Measurements from ENCODE around the gene LUZP1.

The LUZP1 gene

GRCh38 chr1:23114424-23115079 lies 54.1 kb downstream of the LUZP1 start:
- no peak for DNase-seq

DNA sequence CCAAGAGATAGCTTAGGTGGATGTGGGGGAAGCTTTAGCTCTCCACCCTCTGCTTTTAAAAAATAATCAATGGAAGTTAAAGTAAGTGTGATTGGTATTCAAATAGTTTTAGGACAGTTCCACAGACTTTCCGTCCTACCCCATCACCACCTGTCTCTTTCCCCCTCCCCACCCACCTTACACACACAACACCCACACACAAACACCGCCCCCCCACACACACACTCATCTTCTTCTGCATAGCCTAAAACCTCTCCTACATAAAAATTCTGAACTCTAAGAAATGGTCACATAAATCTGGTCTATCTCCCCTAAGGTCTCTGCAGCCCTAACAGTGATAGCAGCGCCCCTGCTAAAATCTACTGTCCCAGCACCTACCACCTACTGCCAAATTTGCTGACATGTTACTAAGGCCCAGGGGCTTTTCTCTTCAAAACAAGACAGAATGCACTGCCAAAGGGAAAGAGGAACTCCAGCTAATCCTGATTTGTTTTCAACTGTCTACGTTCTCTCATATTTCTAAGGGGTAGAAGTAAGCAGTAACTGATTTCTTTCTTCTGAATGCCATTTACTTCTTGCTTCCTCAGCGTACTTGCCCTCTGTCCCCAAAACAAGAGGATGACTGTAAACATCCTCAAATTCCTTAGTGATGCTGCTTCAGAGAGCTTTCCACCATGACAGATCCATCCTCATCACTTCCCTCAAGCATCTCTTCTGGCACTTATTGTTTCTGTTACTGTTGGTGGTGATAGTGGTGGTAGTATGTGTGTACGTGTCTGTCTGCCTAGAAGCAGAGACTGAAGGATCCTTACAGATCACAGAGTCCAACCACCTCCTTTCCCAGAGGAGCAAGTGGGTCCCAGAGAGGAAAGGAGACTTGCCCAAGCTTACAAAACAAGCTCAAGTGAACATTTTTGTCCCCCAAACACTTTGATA lies 56.8 kb downstream of the LUZP1 start:
- DNase-seq = no peak

DNA sequence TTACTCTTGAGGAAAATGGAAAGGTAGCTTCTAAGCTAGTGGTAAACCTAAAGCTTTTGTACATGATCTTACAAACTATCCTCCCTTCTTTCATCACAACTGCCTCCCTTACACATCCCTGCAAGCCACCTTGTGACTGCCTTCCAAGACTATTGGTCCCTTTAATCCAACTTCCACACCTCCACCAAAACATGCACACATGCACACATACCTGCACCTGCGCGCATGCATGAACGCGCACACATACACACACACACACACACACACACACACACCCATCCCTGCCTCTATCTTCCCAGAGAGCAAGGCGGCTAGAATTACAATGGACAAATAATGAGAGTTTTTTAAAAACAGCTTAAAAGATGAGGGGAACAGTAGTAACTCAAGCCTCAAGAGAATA lies 58.3 kb downstream of the LUZP1 start:
- no peak for DNase-seq

GRCh38 chr1:23108918-23109533 lies 59.6 kb downstream of the LUZP1 start:
- no peak for DNase-seq

DNA sequence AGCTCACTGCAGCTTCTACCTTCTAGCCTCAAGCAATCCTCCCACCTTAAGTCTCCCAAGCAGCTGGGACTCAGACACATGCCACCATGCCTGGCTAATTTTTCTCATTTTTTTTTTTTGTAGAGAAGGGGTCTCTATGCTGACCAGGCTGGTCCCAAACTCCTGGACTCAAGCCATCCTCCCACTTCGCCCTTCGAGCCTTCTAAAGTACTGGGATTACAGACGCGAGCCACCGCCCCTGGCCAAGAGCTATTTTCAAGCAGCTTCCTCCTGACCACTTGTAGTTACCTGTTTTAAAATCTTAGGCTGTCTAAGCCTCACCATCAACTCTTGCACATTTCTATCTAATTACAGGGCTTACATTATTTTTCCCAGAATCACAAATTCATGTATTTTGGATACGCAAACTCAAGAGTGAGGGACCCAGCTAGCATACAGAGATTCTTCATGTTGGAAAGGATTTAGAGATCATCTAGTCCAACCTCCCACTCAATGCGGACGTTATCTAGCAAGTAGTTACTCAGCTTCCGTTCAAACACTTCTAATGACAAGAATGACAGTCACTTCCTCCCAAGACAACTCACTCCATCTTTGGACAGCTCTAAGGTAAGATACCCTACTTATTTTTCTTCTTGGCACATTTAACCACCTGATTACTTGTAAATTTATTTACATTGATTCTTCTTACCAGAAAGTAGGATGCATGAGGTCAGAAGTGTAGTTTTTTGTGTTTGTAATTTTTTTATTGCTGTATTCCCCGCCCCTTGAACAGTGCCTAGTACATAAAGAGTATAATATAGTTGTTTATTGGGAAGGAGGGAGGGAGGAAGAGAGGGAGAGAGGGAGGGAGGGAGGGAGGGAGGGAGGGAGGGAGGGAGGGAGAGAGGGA lies 65.4 kb downstream of the LUZP1 start:
- DNase-seq = no peak

DNA sequence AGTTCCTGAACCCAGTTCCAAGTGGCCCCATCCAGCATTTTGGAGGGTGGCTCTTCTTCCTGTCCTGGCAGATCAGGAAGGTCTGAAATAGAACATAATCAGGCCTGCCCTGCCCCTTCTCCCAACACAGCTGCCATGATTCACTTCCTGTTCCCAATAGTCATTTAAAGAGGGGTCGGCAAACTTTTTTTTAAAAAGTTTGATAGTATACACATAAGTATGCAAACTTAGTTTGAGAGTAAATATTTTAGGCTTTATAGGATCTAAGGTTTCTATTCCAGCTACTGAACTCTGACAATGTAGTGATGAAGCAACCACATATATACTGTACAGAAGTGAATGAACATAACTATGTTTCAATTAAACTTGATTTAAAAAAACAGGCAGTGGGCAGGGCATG lies 66.4 kb downstream of the LUZP1 start:
- no peak for DNase-seq

GRCh38 chr1:23101887-23102286 lies 66.8 kb downstream of the LUZP1 start:
- DNase-seq = no peak

DNA sequence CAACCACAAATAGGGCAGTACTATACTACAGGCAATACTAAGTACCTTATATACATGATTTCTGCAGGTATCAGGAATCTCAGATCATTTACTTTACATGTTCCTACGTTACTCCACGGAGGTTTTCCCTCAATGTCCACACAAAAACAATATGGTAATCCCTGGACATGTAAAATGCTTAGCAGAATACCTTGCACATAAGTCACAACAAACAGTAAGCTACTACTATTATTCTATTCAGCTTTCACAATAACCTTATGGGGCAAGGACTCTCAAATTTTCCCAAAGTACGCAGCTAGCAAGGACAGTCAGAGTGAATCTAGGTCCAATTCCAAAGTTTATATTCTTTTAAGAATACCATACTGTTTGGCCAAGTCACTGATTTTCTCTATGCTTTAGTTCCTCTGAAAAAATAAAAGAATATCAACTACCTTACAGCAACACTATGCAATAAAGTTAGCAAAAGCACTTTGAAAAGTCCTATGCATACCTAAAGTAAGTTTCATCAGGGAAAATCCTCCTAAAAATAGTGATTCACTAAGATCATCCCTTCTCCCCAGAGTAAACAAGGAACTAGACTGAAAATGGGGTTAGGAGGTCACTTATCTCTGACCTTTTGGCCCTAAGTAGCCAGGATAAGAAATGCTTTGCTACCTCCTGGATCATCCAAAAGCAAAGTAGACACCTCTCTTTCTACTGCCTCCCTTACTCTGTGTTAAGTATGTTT lies 67.4 kb downstream of the LUZP1 start:
- DNase-seq = no peak

- no peak for DNase-seq
These were observed 68.4 kb downstream of the LUZP1 start for GRCh38 chr1:23100074-23100748.

- DNase-seq = no peak
These were observed 69.5 kb downstream of the LUZP1 start for GRCh38 chr1:23099171-23099536.

DNA sequence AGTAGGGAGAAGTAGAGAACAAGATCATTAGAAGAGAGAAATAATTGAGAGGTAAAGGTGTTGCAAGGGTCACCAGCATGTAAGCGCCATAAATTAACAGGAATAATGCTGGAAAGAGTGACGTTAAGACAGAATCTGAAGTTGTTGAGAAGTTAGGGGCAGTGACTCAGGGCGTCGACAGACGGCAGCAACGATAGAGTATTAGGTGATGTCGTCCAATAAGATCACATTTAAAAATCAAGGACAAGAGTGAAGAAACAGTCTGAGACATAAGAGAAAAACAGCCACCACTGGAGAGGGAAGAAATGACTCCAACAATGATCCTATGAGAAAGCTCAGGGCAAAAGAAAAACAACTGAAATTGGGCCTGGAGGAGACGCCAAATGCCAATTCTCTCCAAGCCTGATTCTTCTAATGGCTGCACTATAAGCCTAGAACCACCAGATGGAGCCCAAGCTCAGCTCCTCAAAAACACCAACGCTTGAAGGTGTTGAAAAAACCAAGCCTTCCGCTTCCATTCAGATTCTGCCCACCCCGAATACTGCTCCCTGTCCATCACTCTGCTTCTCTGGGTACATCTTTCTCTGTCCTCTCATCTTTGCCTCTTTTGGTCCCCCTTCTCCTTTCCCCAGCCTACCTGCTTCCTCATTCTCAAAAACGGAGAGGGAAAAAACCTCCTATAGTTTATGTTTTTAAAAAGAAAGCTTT lies 70.0 kb downstream of the LUZP1 start:
- peak; percentile 72 for DNase-seq

DNA sequence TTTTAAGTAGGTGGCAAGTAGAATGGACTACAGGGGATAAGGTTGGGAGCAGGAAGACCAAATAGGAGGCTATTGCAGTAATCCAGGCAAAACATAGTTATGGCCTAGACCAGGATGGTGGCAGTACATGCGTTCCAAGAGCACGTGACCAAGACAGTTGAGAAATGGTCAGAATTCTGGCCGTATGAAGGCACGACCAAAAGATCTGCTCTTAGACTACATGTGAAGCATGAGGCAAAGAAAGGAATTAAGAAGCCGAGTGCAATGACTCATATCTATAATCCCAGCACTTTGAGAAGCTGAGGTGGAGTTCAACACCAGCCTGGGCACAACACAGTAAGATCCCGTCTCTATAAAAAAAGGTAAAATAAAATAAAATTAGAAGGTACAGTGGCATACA lies 71.3 kb downstream of the LUZP1 start:
- no peak for DNase-seq

DNA sequence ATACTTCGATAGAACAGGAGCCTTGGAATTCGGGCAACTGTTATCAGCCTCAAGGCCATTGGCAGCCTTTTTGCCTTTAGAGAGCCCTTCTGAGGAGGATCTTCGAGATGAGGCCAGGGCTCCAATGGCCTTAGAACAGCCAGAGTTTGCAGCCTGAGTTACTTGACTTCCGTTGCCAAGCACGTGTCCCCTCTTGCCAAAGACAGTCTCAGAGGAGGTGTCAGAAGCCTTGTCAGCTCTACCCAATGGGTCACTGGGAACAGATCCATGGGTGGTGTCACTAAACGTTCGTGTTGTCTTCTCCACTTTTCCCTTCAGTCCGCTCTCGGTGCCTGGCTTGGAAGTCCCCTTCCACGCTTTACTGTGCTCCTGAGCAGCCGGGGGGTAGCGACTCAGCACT lies 76.2 kb downstream of the LUZP1 start:
- no peak for DNase-seq

- no peak for DNase-seq
These were observed 77.1 kb downstream of the LUZP1 start for GRCh38 chr1:23091545-23091944.

GRCh38 chr1:23090056-23090455 lies 78.6 kb downstream of the LUZP1 start:
- no peak for DNase-seq

GRCh38 chr1:23088027-23088426 lies 80.6 kb downstream of the LUZP1 start:
- no peak for DNase-seq

GRCh38 chr1:23085696-23086095 lies 83.0 kb downstream of the LUZP1 start:
- no peak for DNase-seq

GRCh38 chr1:23084880-23085279 lies 83.8 kb downstream of the LUZP1 start:
- DNase-seq = no peak

DNA sequence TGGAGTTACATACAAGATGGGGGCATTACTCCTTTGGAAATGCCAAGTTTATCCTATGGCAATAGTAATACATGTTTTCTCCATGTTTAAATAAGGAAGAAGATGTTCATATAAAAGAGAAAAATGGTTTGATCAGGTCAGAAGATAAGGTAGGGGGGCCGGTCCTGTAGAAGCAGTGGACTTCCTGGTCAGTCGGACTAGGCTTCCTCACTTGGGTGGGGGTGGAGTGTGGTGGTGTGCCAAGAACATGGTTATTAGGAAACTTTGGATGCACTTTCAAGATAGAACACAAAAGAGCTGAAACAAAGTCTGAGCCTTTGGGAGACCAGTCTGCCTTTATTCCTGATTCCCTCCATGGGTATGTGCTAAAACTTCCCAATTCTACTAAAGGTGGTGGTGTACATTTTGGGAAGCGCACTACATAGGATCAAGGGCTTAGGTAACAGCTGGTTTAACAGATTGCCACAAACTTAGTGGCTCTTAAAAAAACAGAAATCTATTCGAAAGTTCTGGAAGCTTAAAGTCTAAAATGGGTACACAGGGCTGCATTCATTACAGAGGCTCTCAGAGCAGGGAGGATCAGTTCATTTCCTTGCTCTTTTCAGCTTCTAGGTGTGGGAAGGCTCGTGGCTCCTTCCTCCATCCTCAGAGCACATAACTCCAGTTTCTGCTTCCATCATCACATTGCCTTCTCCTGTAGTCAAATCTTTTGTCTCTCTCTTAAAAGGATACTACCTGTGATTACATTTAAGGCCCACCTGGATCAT lies 84.8 kb downstream of the LUZP1 start:
- DNase-seq = no peak

DNA sequence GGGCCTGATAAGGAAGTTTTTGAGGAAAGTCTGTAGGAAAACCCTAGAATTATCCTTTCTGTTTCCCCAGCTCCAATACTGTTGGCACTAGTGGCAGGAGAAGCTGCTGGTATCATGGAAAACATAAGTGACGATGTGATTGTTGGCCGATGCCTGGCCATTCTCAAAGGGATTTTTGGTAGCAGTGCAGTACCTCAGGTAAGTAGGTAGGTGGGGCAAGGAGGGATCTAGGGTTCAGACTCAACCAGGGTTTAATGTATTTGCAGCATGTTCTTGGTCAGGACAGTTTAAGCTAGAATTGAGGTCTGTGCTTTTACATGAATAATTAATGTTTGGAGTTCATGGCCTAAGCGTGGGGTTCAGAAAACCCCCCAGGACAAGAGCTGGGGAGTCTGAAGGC lies 87.3 kb downstream of the LUZP1 start:
- no peak for DNase-seq
